Liver (tissue), 3 donors: Measurements from ENCODE around the gene B3GNT9.

Experiments
- CTCF ChIP-seq: fragments of 150-350 bp; IDR thresholded peaks from 2 replicates; pipeline ENCODE4 v1.5.1; 2017; ENCODE audit warnings: improper control_type of control experiment, low read depth, low read length; ENCODE audit not compliant: missing input control
- EGR1 ChIP-seq, 2 donors: IDR thresholded peaks; 2 replicates each; pipeline ENCODE4 v1.6.1; 2016 to 2018; ENCODE audit warnings: antibody characterized with exemption in 2 of 2, low read depth in 2 of 2
- GABPA ChIP-seq, 2 donors: IDR thresholded peaks in 1 of 2; conservative IDR thresholded peaks in 1 of 2; 2 replicates each; pipeline ENCODE4 v1.6.1; 2016; ENCODE audit warnings: antibody characterized with exemption in 2 of 2, mild to moderate bottlenecking in 1 of 2, moderate library complexity in 1 of 2
- JUND ChIP-seq, 2 donors: IDR thresholded peaks; 2 replicates each; pipeline ENCODE4 v1.6.1; 2016; ENCODE audit warnings: antibody characterized with exemption in 2 of 2
- MAX ChIP-seq: IDR thresholded peaks from 2 replicates; pipeline ENCODE4 v1.6.1; 2016; ENCODE audit warnings: antibody characterized with exemption
- NR2F2 ChIP-seq: IDR thresholded peaks from 2 replicates; pipeline ENCODE4 v1.6.1; 2016; ENCODE audit warnings: antibody characterized with exemption
- RAD21 ChIP-seq, 2 donors: IDR thresholded peaks; 2 replicates each; pipeline ENCODE4 v1.6.1; 2016; ENCODE audit warnings: antibody characterized with exemption in 2 of 2, mild to moderate bottlenecking in 2 of 2
- REST ChIP-seq: IDR thresholded peaks from 2 replicates; pipeline ENCODE4 v1.6.1; 2016; ENCODE audit warnings: antibody characterized with exemption, mild to moderate bottlenecking
- TAF1 ChIP-seq: conservative IDR thresholded peaks from 2 replicates; pipeline ENCODE4 v1.6.1; 2016; ENCODE audit warnings: antibody characterized with exemption, mild to moderate bottlenecking
- YY1 ChIP-seq: IDR thresholded peaks from 2 replicates; pipeline ENCODE4 v1.6.1; 2016; ENCODE audit warnings: antibody characterized with exemption, mild to moderate bottlenecking
- ZBTB33 ChIP-seq: IDR thresholded peaks from 2 replicates; pipeline ENCODE4 v1.6.1; 2016; ENCODE audit warnings: antibody characterized with exemption
- donor health status: healthy.
- donor health status: healthy.

GRCh38 chr16:67186550-67186950, 35.8 kb upstream of the B3GNT9 start:
- TF ChIP-seq RAD21 (IDR thresholded peaks at IDR 0.05) (no peak), CTCF (no peak), NR2F2 (no peak), REST (no peak), ZBTB33 (no peak), MAX (no peak), JUND (IDR thresholded peaks at IDR 0.05) (no peak), EGR1 (IDR thresholded peaks at IDR 0.05; ENCODE audit: low read depth in 2 of 2) (no peak), YY1 (no peak), TAF1 (no peak), GABPA (IDR thresholded peaks at IDR 0.05 in 1 of 2, conservative IDR thresholded peaks at IDR 0.05 in 1 of 2) (no peak)
